NCI-H460 (cell line): ENCODE measurements around the gene SAT2. TPM values are rescaled to one million over a fixed set of nuclear protein-coding genes. Genes with fewer than 3 reads are reported as not detected.
"Not testable (repeated sequence)": the region's sequence is repeated elsewhere in the genome, so short reads cannot be mapped to it uniquely, and the experiment has no call there.

Experiments
- DNase-seq: peaks from one replicate; pipeline ENCODE4 v3.0.0-alpha.2; 2016; ENCODE audit warnings: low read depth; ENCODE audit errors: extremely low read depth
- total RNA-seq: library from RNA; depleted of rRNA; stranded (reverse); fragments of >200 nt; shearing (Covaris generic); gene quantifications from 2 replicates; pipeline ENCODE4 v1.2.3, GENCODE V29; 2014

SAT2 gene
- total RNA-seq, 1 experiment from 2014 or later, result 53.9 TPM

DNA sequence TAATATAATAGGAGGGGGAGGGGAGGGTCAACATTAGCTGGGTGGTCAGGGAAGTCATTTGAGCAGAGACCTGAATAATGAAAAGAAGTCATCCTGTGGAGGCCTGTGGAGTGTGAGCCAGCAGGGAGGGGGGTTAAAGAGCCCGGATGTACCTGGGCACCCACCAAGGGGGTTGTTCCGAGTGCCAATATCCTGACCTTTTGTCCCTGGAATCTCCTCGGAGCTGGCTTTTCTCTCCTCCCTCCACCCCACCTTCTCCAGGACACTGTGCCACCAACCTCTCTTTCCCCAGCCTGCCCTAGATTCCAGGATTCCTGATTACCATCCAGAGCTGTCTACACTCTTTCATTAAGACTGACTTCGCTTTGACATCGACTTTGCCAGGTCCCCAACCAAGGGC is 8.5 kb upstream of the SAT2 start:
- no peak for DNase-seq

DNA sequence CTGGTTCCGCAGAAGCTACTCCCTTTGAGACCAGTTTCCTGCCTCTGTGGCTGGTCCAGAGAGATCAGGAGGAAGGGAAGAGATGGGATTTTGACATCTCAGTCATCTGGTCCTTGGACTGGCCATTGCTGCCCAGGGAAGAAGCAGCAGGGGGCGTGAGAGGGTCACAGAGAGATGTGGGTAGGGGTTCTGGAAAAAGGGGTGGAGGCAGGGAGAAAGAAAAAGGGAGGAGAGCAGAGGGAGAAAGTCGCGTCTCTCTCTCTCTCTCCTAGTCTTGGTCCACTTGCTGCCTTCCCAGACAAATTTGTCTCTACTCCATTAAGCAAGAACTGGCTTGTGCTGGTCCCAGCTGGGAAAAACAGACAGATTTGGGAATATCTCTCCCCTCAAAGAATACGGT is 6.8 kb upstream of the SAT2 start:
- DNase-seq, result peak; percentile 53

DNA sequence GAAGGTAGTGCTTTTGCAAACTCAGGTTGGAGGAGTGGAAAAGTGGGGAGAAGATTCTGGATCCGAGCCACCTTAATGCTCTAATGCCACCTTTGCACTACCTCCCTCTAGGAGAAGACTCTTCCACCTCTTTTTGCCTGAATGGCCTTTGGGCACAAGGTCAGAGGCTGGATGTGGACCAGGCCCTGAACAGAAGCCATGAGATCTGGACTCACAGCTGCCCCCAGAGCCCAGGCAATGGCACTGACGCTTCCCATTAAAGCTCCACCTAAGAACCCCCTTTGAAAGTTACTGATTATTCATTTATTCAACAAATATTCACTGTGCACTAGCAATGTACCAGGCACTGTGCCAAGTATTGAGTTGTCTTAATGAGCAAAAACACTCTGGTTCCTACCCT is 5.5 kb upstream of the SAT2 start:
- no peak for DNase-seq

DNA sequence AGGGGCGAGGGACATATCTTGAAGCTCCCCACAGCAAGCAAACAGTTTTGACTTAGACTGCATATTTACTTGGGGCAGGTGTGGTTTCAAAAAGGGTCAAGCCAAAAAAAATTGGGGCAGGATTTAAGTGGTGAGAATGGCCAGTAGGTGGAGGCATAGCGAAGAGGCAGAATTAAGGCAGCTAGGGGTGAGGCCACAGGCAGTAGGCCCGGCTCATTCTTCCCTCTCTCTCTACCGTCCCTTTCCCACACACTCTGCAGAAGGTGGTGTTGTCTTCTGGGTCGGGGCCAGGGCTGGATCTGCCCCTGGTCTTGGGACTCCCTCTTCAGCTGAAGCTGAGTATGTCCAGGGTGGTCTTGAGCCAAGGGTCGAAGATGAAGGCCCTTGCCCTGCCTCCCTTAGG is 4.9 kb upstream of the SAT2 start:
- peak; percentile 44 for DNase-seq

DNA sequence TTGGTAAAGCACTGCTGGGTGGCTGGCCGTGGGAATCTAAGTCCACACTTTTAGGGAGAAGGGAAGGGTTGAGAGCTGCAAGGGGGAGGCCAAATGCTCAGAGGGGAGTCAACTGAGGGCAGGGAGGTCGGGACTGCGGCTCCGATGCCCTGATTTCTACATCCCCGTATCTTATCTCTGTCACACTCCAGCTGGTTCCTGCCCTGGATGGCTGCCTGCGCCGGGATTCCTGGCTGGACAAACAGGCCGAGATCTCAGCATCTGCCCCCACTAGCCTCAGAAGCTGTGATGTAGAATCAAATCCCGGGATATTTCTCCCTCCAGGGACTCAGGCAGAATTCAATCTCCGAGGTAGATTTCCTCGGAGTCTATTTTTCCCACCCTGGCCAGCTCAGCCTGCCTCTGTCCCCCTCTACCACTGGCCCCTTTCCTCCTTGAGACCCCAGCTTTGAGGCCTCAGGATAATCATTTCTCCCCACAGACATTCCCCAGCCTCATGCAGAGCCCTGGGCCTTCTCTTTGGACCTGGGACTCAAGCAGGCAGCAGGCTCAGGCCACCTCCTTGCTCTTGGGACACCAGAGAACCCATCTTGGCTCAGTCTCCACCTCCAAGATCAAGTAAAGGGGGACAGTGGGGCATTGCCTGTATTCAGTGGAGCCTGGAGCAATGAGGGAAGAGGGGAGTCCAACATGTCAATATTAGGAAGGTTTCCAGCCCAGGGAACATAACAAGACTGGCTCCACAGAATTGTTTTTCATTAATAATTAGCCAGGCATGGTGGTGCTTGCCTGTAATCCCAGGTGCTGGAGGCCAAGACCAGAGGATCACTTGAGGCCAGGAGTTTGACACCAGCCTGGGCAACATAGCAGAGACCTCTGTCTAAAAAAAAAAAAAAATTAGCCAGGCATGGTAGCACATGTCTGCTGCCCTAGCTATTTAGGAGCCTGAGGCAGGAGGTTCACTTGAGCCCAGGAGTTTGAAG is 4.1 kb upstream of the SAT2 start:
- DNase-seq, result no peak

DNA sequence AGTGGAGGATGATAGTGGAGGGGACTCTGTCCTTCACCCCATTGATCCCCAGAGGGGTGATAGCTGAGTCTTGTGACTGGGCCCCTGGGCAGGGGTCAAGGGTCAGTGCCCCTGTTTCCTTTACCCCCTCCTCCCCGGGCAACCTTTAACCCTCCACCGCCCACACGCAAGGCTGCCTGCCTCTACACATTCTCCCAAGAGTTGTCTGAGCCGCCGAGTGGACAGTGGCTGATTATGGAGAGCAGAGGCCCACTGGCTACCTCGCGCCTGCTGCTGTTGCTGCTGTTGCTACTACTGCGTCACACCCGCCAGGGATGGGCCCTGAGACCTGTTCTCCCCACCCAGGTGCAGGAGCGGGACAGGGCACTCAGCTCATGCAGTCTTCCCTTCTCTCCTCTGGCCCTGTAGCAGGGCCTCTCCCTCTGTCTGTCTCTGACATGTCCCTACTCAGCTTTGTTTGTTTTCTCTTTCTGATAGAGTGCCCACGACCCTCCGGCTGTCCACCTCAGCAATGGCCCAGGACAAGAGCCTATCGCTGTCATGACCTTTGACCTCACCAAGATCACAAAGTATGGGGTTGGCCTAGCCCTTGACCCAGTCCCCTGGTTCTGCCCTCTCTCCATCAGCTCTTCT is 2.4 kb upstream of the SAT2 start, which contains the start of gene SHBG:
SHBG (plus strand) TSS at position 197 of the 633 bp plus-strand sequence; CDS start at position 235, 38 bp downstream.
- DNase-seq, result no peak

DNA sequence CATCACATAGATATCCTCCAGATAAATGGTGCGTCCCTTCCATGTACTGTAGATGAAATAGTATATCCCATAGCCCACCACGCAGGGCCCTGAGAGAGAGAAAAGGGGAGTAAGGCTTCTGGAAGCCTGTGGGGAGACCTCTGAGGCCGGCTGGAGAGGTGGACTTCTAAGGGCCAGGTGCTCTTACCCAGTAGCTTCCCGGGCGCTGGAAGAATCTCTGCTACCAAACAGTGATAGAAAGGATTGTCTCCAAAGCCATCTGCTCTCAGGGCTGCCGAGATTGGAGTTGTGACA is 718 bp downstream of the SAT2 start:
- DNase-seq, result no peak

DNA sequence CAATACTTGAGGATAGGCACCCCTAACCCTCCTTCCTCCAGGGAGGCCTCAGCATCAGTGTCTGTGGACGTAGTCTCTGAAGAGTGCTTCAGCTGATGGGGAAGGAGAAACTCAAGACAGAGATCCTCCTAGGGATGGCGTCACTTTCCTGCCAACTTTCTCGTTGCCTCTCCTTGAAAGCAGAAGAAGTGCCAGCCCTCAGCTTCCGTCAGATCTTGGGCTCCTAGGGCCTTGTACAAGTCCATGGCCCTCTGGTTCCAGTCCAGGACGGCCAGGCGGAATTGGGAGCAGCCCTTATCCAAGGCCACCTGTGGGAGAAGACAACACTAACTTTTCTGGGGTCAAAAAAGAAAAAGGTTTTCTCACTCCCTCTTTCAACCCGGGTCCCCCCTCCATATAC is 1.3 kb downstream of the SAT2 start:
- DNase-seq, result no peak

DNA sequence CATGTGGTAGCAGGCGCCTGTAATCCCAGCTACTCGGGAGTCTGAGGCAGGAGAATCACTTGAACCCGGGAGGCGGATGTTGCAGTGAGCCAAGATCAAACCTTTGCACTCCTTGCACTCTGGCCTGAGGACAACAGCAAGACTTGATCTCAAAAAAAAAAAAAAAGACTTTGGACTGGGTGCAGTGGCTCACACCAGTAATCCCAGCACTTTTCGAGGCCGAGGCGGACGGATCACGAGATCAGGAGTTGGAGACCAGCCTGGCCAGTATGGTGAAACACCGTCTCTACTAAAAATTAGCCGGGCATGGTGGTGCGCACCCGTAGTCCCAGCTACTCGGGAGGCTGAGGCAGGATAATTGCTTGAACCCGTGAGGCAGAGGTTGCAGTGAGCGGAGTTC is 1.9 kb downstream of the SAT2 start:
- DNase-seq, result not testable (repeated sequence)

DNA sequence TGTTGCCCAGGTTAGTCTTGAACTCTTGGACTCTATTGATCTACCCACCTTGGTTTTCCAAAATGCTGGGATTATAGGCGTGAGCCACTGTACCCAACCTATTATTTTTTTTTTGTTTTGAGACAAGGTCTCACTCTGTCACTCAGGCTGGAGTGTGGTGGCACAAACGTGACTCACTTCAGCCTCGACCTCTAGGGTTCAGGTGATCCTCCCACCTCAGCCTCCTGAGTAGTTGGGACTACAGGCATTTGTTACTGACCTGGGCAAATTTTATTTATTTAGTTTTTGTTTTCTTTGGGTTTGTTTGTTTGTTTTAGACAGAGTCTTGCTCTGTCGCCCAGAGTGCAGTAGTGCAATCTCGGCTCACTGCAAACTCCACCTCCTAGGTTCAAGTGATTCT is 4.0 kb downstream of the SAT2 start:
- no peak for DNase-seq

DNA sequence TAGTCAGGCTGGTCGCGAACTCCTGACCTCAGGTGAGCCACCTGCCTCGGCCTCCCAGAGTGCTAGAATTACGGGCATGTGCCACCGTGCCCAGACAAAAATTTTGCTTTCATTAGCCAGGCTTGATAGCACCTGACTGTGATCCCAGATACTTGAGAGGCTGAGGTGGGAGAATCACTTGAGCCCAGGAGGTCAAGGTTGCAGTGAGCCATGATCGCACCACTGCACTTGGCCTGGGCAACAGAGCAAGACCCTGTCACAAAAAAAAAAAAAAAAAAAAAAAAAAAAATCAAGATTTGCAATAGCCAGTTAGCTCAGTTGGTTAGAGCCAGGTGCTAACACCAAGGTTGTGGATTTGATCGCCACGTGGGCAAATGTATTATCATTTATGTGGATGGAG is 6.8 kb downstream of the SAT2 start:
- no peak for DNase-seq

DNA sequence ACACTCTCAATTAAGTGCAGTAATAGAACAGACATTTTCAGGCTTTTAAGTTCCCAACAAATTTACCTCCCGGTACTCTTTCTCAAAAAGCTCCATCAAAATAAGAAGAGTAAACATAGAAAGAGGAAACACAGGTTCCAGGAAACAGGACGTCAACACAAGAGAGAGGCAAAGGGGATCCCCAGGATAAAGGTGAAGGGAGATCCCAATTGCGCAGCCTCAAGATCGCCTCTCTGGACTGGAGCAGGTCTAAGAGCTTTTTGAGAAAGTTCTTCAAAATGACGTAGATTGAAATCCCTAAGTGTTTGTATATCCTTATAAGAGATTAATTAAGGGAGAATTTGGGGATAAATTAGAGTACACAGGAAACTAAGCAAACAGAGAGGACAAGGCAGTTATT is 9.0 kb downstream of the SAT2 start:
- no peak for DNase-seq

DNA sequence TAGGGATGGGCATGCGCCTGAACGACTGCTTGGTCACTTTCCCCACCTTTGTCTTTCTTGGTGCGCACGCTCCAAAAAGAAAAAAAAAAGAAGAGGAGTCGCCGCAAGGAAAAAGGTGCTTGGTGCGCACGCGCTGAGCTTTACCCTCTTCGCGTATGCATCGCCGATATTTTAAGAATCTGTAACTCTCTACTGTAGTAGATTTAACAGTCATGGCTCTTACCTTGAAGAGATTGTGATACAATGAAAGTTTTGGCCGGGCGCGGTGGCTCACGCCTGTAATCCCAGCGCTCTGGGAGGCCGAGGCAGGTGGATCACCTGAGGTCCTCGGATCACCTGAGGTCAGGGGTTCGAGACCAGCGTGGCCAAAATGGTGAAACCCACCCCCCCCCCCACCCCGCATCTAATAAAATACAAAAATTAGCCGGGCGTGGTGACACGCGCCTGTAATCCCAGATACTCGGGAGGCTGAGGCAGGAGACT is 12.3 kb downstream of the SAT2 start:
- DNase-seq, result no peak

DNA sequence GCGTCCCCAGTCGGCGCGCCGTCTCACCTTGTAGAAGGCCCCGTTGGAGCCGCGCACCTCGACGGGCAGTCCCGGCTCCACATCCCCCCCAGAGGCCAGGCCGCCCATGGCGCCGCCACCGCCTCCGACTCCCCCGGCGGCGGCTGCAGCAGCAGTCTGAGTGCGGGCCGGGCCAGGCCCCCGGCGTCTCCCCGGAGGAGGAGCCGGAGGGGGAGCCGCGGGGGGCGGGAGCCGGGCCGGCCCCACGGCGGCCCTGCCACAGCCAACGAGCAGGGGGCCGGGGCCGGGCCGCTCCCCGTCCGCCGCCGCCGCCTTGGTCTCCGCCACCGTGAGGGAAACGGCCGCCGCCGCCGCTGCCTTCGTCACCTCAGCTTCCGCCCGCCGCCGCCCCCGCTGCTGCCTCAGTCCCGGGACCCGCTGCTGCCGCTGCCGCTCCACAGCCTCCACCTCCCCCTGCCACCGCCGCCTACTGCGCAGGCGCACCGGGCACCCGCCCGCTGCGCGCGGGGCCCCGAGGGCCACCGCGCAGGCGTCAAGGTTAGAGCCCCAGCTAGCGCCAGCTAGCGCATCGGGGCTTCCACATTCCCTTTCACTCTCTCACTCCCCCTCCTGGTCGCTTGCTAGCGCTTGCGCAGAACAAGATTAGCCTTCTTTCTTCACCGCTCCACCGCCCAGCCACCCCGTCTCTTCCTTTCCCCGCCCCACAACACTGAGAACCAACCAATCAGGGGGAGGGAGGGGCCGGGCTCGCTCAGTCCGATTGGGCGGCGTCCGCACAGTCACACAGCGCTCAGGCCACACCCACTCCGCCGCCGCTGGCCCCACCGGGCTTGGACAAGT is 13.0 kb downstream of the SAT2 start, which contains the start of gene FXR2:
FXR2 (minus strand) TSS at position 473 of the 840 bp plus-strand sequence; CDS start at position 108, 365 bp downstream.
- DNase-seq, result peak; percentile 100

DNA sequence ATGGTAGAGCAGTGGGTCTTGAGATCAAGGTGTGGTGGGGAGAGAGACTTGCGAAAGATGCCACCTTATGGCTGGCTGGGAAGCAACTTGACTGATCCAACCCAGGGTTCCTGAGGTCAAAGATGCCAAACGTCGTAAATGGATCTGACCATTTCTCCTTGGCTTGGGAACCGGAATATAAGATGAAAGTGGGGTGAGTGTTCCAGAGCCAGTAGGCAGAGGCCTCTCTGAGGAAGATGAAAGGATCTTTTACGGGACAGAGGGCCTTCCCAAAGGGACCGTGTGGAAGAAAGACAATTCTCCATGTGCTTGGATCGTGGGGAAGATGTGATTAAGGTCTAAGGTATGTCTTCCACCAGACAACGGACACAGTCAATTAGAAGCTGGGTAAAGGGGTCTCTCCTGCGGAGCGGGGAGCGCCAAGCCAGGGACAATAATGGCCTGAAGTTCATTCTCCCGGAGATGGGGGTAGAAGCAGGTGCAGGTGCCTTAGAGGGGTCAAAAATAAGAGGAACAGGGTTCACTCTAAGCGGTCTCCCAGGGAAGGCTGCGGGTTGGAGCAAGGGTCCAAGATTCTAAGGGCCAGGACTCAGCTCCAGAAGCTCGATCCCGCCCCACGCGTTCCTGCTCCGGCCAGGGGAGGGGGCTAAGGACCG is 13.7 kb downstream of the SAT2 start:
- no peak for DNase-seq

DNA sequence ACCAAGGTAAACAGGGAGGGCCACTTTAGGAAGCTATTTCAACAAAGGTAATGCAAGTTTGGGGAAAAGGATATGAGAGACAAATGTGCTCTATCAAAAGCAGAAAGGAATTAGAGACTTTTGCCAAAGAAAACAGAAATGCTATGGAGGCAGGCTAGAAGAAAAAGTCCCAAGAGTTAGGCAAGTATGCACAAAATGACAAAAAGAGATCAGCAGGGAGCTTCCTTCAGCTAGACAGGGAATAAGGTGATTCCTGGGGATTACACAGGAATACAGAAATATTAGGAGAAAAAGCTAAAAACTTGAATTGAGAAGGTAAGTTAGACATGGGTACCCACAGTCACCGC is 15.4 kb downstream of the SAT2 start:
- DNase-seq, result no peak

DNA sequence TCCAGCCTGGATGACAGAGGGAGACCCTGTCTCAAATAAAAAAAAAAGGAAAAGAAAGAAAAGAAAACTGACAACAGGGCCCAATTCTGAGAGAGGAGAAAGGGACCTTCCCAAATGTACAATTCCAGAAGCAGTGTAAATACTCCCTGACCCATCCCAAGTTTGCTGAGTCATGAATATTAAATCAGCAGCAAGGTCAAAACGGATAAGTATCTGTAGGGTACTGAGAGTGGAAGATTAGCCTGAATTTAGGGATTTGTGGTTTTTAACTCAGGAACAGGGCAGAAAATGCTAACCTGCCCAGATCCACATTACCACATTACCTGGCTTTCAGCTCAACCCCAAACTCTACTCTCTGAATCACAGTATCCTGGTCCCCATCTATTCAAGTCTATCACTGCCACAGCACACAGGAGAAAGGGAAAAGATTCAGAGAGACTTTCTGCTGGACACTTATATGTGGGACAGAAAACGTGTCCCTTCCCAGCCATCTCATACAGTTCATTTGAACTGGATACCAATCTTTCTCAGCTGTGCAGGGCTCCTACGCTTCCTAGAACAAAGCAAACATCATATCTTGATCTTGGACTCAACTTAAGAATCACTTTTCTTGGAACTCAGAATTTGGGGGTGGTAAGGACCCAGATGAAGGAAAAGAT is 15.9 kb downstream of the SAT2 start:
- no peak for DNase-seq

DNA sequence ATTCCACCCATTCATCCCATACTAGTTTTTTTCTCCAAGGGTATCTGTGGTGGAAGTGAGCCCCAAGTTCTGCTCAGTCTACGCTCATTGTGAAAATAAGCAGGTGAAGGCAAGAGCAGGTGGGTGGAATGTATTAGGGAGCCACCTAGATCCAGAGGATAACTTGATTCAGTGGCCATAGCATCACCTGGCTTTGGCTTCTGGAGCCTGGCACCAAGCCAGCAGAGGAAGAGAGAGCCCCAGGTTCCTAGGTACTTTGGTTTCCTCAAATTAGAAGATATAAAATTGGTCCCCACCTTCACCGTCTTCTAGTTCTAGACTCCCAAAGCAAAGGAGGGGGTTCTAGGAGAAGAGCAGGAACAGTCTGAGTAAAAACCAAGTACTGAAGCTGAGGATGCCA is 17.0 kb downstream of the SAT2 start:
- DNase-seq, result no peak

DNA sequence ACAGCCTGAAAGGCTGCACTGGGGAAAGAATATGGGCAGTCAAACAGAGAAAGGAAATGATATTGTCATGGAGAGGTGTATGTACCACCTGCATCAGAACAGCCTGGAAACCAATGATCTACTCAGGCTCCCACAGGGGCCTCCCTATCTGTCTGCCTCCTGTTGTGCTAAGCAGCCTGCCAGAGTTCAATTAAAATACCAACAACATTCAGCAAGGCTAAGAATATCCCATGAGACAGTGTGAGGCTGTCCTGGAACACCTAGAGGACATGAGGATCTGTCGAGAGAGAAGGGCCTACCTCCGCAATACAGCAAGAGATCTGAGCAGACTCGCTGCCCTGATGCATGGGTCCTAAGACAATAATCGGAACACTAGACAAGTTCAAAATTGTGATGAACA is 21.3 kb downstream of the SAT2 start:
- no peak for DNase-seq

DNA sequence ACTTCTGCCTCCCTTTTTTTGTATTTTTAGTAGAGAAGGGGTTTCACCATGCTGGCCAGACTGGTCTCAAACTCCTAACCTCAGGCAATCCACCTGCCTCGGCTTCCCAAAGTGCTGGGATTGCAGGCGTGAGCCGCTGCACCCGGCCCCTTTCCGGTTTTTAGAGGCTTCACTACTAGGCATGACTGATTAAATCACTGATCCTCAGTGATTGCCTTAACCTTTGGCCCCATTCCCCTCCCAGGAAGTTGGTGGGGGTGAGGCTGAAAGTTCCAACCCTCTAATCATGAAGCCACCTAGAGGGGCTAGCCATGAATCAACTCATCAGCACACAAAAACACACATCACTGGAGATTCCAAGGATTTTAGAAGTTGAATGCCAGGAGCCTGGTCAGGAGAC is 30.1 kb downstream of the SAT2 start:
- not testable (repeated sequence) for DNase-seq
